Measurements from ENCODE around the gene TCERG1L. TPM values are rescaled to one million over a fixed set of nuclear protein-coding genes. Genes with fewer than 3 reads are reported as not detected.
A peak's percentile ranks its signal among the peaks of the same experiment; 100 is the strongest.

The TCERG1L gene
- total RNA-seq, 2 donors from 2014 or later = not detected

GRCh38 chr10:131203456-131204357, 107.8 kb downstream of the TCERG1L start:
- ATAC-seq (no peak), DNase-seq (peak in 1 of 2 donors; percentile 18)
- intact Hi-C loops (cut with DNase I, micrococcal nuclease) = no loop called here

- intact Hi-C loops (cut with DNase I, micrococcal nuclease) = no loop called here
- DNase-seq = no peak
- no peak for ATAC-seq
Observed at GRCh38 chr10:131202990-131203389, 108.5 kb downstream of the TCERG1L start.

GRCh38 chr10:131201741-131202515, 109.6 kb downstream of the TCERG1L start:
- intact Hi-C loops (cut with DNase I, micrococcal nuclease) = no loop called here
- no peak for ATAC-seq

GRCh38 chr10:131200856-131201470, 110.6 kb downstream of the TCERG1L start:
- ATAC-seq = no peak
- intact Hi-C loops (cut with DNase I, micrococcal nuclease) = no loop called here
- DNase-seq = peak in 1 of 2 donors; percentile 5

More at GRCh38 chr10:131201741-131202515, 109.6 kb downstream of the TCERG1L start:
- peak in 1 of 2 donors; percentile 10 for DNase-seq

- ATAC-seq = no peak
- no peak for DNase-seq
- intact Hi-C loops (cut with DNase I, micrococcal nuclease) = no loop called here
Observed at GRCh38 chr10:131199646-131200045, 111.9 kb downstream of the TCERG1L start.

GRCh38 chr10:131198843-131199242, 112.7 kb downstream of the TCERG1L start:
- ATAC-seq = no peak
- intact Hi-C loops (cut with DNase I, micrococcal nuclease) = no loop called here
- DNase-seq = peak in 1 of 2 donors; percentile 16

GRCh38 chr10:131198401-131198800, 113.1 kb downstream of the TCERG1L start:
- peak in 1 of 2 donors; percentile 13 for DNase-seq
- no peak for ATAC-seq
- intact Hi-C loops (cut with DNase I, micrococcal nuclease) = no loop called here

GRCh38 chr10:131196176-131196885, 115.2 kb downstream of the TCERG1L start:
- no peak for DNase-seq
- intact Hi-C loops (cut with DNase I, micrococcal nuclease) = no loop called here
- no peak for ATAC-seq

- ATAC-seq (no peak), DNase-seq (peak in 1 of 2 donors; percentile 13)
- intact Hi-C loops (cut with DNase I, micrococcal nuclease) = no loop called here
Observed at GRCh38 chr10:131195558-131196159, 115.9 kb downstream of the TCERG1L start.

- intact Hi-C loops (cut with DNase I, micrococcal nuclease) = no loop called here
Observed at GRCh38 chr10:131195116-131195515, 116.4 kb downstream of the TCERG1L start.

GRCh38 chr10:131193923-131194322, 117.6 kb downstream of the TCERG1L start:
- ATAC-seq (no peak), DNase-seq (peak in 1 of 2 donors; percentile 12)
- intact Hi-C loops (cut with DNase I, micrococcal nuclease) = no loop called here

More at GRCh38 chr10:131195116-131195515, 116.4 kb downstream of the TCERG1L start:
- peak in 1 of 2 donors; percentile 12 for DNase-seq
- no peak for ATAC-seq

- DNase-seq (no peak), ATAC-seq (no peak)
- intact Hi-C loops (cut with DNase I, micrococcal nuclease) = no loop called here
Observed at GRCh38 chr10:131188494-131188893, 123.0 kb downstream of the TCERG1L start.

- ATAC-seq (no peak), DNase-seq (no peak)
- intact Hi-C loops (cut with DNase I, micrococcal nuclease) = no loop called here
Observed at GRCh38 chr10:131187926-131188325, 123.6 kb downstream of the TCERG1L start.

- DNase-seq (no peak), ATAC-seq (no peak)
- intact Hi-C loops (cut with DNase I, micrococcal nuclease) = no loop called here
Observed at GRCh38 chr10:131187274-131187673, 124.2 kb downstream of the TCERG1L start.

- ATAC-seq = no peak
Observed at GRCh38 chr10:131186547-131187253, 124.8 kb downstream of the TCERG1L start.

GRCh38 chr10:131184503-131184902, 127.0 kb downstream of the TCERG1L start:
- intact Hi-C loops (cut with DNase I, micrococcal nuclease) = no loop called here
- DNase-seq (no peak), ATAC-seq (no peak)

More at GRCh38 chr10:131186547-131187253, 124.8 kb downstream of the TCERG1L start:
- intact Hi-C loops (cut with DNase I, micrococcal nuclease) = no loop called here
- no peak for DNase-seq

GRCh38 chr10:131183546-131184045, 127.9 kb downstream of the TCERG1L start:
- DNase-seq (no peak), ATAC-seq (no peak)
- intact Hi-C loops (cut with DNase I, micrococcal nuclease) = no loop called here

All from left colon (tissue), 2 donors.